Left ventricle myocardium inferior (tissue), 1 donor: ENCODE results near the gene TNC. TPM values are rescaled to one million over a fixed set of nuclear protein-coding genes. Genes with fewer than 3 reads are reported as not detected.

Experiments
- DNase-seq: peaks from one replicate; pipeline ENCODE4 v3.0.0-alpha.2; 2020
- H3K27ac ChIP-seq: fragments of 200-600 bp; replicated peaks from 2 replicates; pipeline ENCODE4 v1.8.0; 2021
- H3K27me3 ChIP-seq: fragments of 200-600 bp; 2 replicates; pipeline ENCODE4 v1.8.0; 2021; ENCODE audit warnings: low read depth
- H3K36me3 ChIP-seq: fragments of 200-600 bp; 2 replicates; pipeline ENCODE4 v1.8.0; 2021
- H3K4me1 ChIP-seq: fragments of 200-600 bp; 2 replicates; pipeline ENCODE4 v1.8.0; 2021
- H3K4me3 ChIP-seq: fragments of 200-600 bp; 2 replicates; pipeline ENCODE4 v1.8.0; 2021; ENCODE audit warnings: mild to moderate bottlenecking, moderate library complexity
- H3K9me3 ChIP-seq: fragments of 200-600 bp; replicated peaks from 2 replicates; pipeline ENCODE4 v1.8.0; 2021
- CTCF ChIP-seq: fragments of 200-600 bp; IDR thresholded peaks from 2 replicates; pipeline ENCODE4 v1.8.0; 2021; ENCODE audit warnings: antibody characterized with exemption, mild to moderate bottlenecking, borderline replicate concordance
- intact Hi-C: fragments of 100-400 bp; cut with micrococcal nuclease; formaldehyde crosslinking; loops from one replicate; pipeline ENCODE4 v1.11.0; 2022
- total RNA-seq: library from RNA; stranded (reverse); fragmentation: NEBNext Ultra II Directional; extraction: Animal tissue kit (Norgen Biotek cat#: 25700); gene quantifications from one replicate; pipeline ENCODE4 v1.2.1, GENCODE V29; 2021
- donor health status: DM: no; HTN: yes; CAD: no; lungs with severe emphysema.

Gene TNC
- total RNA-seq, 1 donor from 2014 or later: 3.4 TPM

GRCh38 chr9:115111874-115112273 lies 6.1 kb downstream of the TNC start:
- H3K27ac ChIP-seq: no peak overlapping the region
- no peaks in the 10 kb centered on the region for H3K9me3 ChIP-seq
- peaks cover 58% of the 10 kb centered on the region for H3K27me3 ChIP-seq
- H3K36me3 ChIP-seq: no peaks in the 10 kb centered on the region
- TF ChIP-seq CTCF: no peak
- H3K4me1 ChIP-seq: no peaks in the 10 kb centered on the region
- no peak for DNase-seq
- H3K4me3 ChIP-seq: no peak overlapping the region
- intact Hi-C loops: no loop called here

- intact Hi-C loops: no loop called here
- Histone ChIP-seq H3K4me1 (no peaks in the 10 kb centered on the region), H3K36me3 (no peaks in the 10 kb centered on the region), H3K9me3 (no peaks in the 10 kb centered on the region), H3K27me3 (peaks cover 39% of the 10 kb centered on the region), H3K27ac (no peak overlapping the region), H3K4me3 (no peak overlapping the region)
- DNase-seq: no peak
- no peak for TF ChIP-seq CTCF
These were observed 8.5 kb downstream of the TNC start for GRCh38 chr9:115109486-115109885.

DNA sequence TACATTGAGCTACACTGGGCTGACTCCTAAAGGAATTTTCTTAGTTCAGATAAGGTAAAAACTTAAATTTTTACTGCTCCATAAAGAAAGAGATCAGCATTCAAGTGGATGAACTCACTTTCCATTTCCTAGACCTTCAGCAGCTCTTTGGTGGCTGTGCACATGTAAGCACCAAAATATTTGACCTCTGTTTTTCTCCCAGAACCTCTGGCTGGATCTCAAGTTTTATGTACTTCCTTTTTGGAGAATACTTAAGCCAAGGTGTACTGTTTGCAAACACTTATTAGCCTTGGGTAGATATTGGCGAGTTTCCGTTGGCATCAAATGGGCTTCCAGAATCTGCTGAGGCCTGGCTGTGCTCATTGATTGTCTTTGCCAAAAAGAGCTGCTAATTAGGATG lies 10.3 kb downstream of the TNC start:
- Histone ChIP-seq H3K4me1 (no peaks in the 10 kb centered on the region), H3K9me3 (no peaks in the 10 kb centered on the region), H3K36me3 (no peaks in the 10 kb centered on the region), H3K27me3 (peaks cover 26% of the 10 kb centered on the region), H3K4me3 (no peak overlapping the region), H3K27ac (no peak overlapping the region)
- intact Hi-C loops: no loop called here
- TF ChIP-seq CTCF: no peak
- DNase-seq: no peak

DNA sequence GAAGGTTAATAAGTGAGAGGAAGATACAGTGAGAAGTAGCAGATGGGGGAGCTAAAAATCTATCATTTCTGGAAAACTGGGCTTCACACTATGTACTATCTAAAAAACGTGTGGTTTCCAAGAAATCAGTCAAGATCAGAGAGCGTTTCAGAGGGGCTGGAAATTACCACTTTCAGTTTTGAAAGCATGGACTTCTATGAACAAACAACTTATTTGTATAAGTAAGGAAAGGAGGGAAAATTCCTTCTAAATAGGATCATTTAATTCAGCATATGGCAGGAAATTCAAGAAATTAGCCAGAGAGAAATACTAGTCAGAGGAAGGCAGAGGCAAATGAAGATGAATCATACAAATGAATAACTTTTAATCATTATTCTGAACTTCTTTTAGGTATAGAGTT lies 11.3 kb downstream of the TNC start:
- Histone ChIP-seq H3K27ac (no peak overlapping the region), H3K36me3 (no peaks in the 10 kb centered on the region), H3K4me1 (no peaks in the 10 kb centered on the region), H3K4me3 (no peak overlapping the region), H3K27me3 (peaks cover 15% of the 10 kb centered on the region), H3K9me3 (no peaks in the 10 kb centered on the region)
- no peak for DNase-seq
- intact Hi-C loops: no loop called here
- no peak for TF ChIP-seq CTCF

DNA sequence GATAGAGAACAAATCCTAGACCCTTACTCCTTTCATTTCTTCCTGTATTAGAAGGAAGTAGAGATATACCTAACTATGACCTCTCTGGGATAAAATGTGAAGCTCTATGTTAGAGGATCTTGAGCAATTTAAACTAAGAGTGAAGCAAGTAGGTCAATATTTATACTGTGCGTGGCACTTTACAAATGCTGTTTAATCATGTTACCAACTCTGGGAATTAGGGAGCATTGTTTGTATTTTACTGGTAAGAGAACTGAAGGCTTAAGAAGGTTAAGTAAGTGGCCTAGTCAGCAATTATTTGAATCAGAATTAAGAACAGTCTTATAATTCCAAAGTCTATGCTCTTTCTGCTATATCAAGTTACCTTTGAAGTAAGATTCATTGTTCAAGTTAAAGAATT lies 12.0 kb downstream of the TNC start:
- peaks cover 15% of the 10 kb centered on the region for H3K27me3 ChIP-seq
- intact Hi-C loops: no loop called here
- no peaks in the 10 kb centered on the region for H3K36me3 ChIP-seq
- no peaks in the 10 kb centered on the region for H3K4me1 ChIP-seq
- H3K9me3 ChIP-seq: no peaks in the 10 kb centered on the region
- TF ChIP-seq CTCF: no peak
- DNase-seq: no peak
- H3K27ac ChIP-seq: no peak overlapping the region
- H3K4me3 ChIP-seq: no peak overlapping the region

DNA sequence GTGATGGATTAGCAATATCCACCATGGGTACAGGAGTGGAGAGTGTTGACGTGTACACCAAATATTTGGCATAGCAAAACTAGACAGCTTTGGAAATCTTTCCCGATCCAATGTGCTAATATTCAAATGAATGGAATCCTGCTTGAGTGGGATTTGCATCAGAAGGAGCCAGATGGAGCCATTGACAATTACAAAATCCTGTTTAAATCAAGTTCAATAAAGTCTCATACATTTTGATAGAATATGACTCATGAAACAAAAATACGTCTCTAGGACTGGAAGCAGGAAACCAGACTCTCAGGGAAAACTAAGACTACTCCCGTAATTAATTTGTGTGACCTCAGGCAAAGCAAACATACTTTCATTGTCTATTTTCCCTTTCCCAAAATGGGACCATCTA lies 13.0 kb downstream of the TNC start:
- H3K4me1 ChIP-seq: no peaks in the 10 kb centered on the region
- H3K36me3 ChIP-seq: no peaks in the 10 kb centered on the region
- H3K9me3 ChIP-seq: no peaks in the 10 kb centered on the region
- peaks cover 15% of the 10 kb centered on the region for H3K27me3 ChIP-seq
- no peak overlapping the region for H3K27ac ChIP-seq
- no peak for DNase-seq
- H3K4me3 ChIP-seq: no peak overlapping the region
- TF ChIP-seq CTCF: no peak
- intact Hi-C loops: no loop called here
